Kidney (tissue), 14 donors: ENCODE measurements around the gene GRB7. TPM values are rescaled to one million over a fixed set of nuclear protein-coding genes. Genes with fewer than 3 reads are reported as not detected.

Source experiments
- DNase-seq, 5 donors: peaks; one replicate each; pipeline ENCODE4 v3.0.0-alpha.2; 2013 to 2020
- FAIRE-seq: peaks from 2 replicates; lab custom pipeline; 2012; peaks lifted over from hg19 to GRCh38; lab: Jason Lieb, UNC
- H3K27ac ChIP-seq, 2 donors: one replicate each; pipeline ENCODE4 v1.7.0; 2013; ENCODE audit warnings: low read depth in 2 of 2, low read length in 2 of 2, inconsistent platforms in 1 of 2
- H3K27me3 ChIP-seq: one replicate; pipeline ENCODE4 v1.7.1; 2013; ENCODE audit warnings: low read length, inconsistent platforms; ENCODE audit not compliant: control insufficient read depth, insufficient read depth
- H3K36me3 ChIP-seq, 3 donors: one replicate each; pipeline versions ENCODE4 v1.7.0 to v1.7.1; 2013; ENCODE audit warnings: low read length in 3 of 3, control low read depth in 1 of 3, inconsistent platforms in 1 of 3; ENCODE audit not compliant: insufficient read depth in 3 of 3, control insufficient read depth in 2 of 3
- H3K4me1 ChIP-seq, 3 donors: one replicate each; pipeline versions ENCODE4 v1.7.0 to v1.7.1; 2013; ENCODE audit warnings: low read length in 3 of 3, inconsistent platforms in 1 of 3, low read depth in 1 of 3; ENCODE audit not compliant: control insufficient read depth in 2 of 3, insufficient read depth in 2 of 3
- H3K4me3 ChIP-seq, 3 donors: one replicate each; pipeline versions ENCODE4 v1.7.0 to v1.8.1; 2013; ENCODE audit warnings: low read length in 3 of 3, control low read depth in 1 of 3, inconsistent platforms in 1 of 3
- H3K9ac ChIP-seq, 3 donors: one replicate each; pipeline versions ENCODE4 v1.7.0 to v1.7.1; 2013; ENCODE audit warnings: low read length in 3 of 3, control low read depth in 1 of 3, inconsistent platforms in 1 of 3
- H3K9me3 ChIP-seq, 3 donors: one replicate each; pipeline versions ENCODE4 v1.7.0 to v1.7.1; 2013; ENCODE audit warnings: low read length in 3 of 3, control low read depth in 1 of 3, inconsistent platforms in 1 of 3; ENCODE audit not compliant: control insufficient read depth in 2 of 3, insufficient read depth in 1 of 3
- CTCF ChIP-seq: IDR thresholded peaks from 3 replicates; pipeline ENCODE4 v1.5.1; 2012; ENCODE audit warnings: mild to moderate bottlenecking, moderate library complexity, borderline replicate concordance; ENCODE audit not compliant: insufficient read depth; ENCODE audit errors: extremely low read depth
- intact Hi-C: fragments of 100-400 bp; cut with DNase I; formaldehyde crosslinking; loops from one replicate; pipeline ENCODE4 v1.11.1; 2022
- polyA plus RNA-seq: library from polyadenylated mRNA; stranded (reverse); fragments of 350-450 nt; fragmentation: Illumina TruSeq; extraction: RNeasy Lipid Tissue Mini Kit (QIAGEN cat#74804); gene quantifications from one replicate; pipeline ENCODE4 v1.2.3, GENCODE V29; 2014; ENCODE audit warnings: low read depth, low replicate concordance; ENCODE audit not compliant: insufficient read depth
- total RNA-seq: library from RNA; stranded (reverse); fragmentation: NEBNext Ultra II Directional; extraction: Animal tissue kit (Norgen Biotek cat#: 25700); gene quantifications from one replicate; pipeline ENCODE4 v1.2.1, GENCODE V29; 2021
- donor health status: control.
- donor health status: control.
- donor health status: control.
- donor health status: control.
- donor health status: control.
- donor health status: DM: yes; HTN: yes; CAD: no.
- donor health status: Normal renal cell carcinoma (clear cell type).

The GRB7 gene
- total and polyA plus RNA-seq, 2 donors from 2014 or later: 20.9 to 72.5 TPM

DNA sequence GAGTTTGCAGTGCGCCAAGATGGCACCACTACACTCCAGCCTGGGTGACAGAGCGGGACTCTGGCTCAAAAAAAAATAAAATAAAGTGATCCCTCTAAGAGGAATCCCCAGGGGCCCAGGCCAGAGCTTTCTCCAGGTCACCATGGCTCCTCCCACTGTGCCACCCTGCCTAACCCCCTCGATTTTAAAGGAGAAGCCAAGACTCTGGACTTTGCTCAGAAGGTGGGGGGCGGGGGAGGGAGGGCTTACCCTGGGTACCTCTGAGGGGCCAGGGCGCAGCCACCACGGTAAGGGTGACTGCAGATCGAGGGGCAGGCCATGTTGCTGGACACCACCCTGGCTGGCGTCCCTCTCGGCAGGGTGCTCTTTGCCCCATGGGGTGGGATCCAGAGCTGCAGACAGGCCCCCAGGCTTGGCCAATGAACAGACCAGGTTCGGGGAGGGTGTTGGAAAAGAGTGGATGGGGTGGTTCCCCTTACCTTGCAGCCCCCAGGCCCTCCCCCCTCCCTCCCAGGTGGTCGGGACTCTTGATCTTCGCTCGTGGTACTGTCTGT is 455 bp upstream of the GRB7 start:
- Histone ChIP-seq H3K36me3 (peaks cover 0 to 3% (median 0%) of the 10 kb centered on the region in 3 donors), H3K9ac (peak overlapping the region in 1 of 3 donors; percentile 90), H3K4me3 (peak overlapping the region; percentile 69 to 84 (median 77)), H3K9me3 (no peaks in the 10 kb centered on the region), H3K27ac (peak overlapping the region; percentile 94 to 96), H3K27me3 (no peaks in the 10 kb centered on the region), H3K4me1 (peaks cover 0 to 14% (median 7%) of the 10 kb centered on the region in 3 donors)
- FAIRE-seq (no peak), DNase-seq (peak in 2 of 5 donors; percentile 53 to 57)
- intact Hi-C loops: no loop called here
- TF ChIP-seq CTCF: no peak

DNA sequence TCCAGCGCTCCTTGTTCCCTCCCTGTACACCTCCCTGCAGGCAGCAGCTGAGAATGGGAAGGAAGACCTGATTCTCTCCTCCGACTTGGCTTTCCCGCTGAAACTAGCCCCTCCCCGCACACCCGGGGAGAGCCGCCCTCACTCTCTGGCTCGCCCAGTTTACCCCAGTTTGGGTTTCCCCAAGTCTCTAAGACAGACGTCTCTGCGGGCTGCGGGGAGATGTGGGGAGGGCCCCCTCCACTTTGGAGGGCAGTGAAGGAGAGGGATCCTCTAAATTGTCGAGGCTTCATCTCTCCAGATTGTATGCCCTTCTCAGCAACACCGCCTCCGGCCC is 797 bp downstream of the GRB7 start:
- TF ChIP-seq CTCF: no peak
- Histone ChIP-seq H3K27me3 (no peaks in the 10 kb centered on the region), H3K4me3 (peak overlapping the region; percentile 69 to 84 (median 77)), H3K4me1 (peaks cover 0 to 14% (median 7%) of the 10 kb centered on the region in 3 donors), H3K9ac (peak overlapping the region in 1 of 3 donors; percentile 90), H3K36me3 (peaks cover 0 to 15% (median 2%) of the 10 kb centered on the region in 3 donors), H3K27ac (peak overlapping the region; percentile 94 to 96), H3K9me3 (no peaks in the 10 kb centered on the region)
- FAIRE-seq: no peak
- peak in 4 of 5 donors; percentile 51 to 74 (median 73) for DNase-seq
- intact Hi-C loops: no loop called here

GRCh38 chr17:39738983-39739884 is 1.5 kb downstream of the GRB7 start:
- no peak for TF ChIP-seq CTCF
- H3K9me3 ChIP-seq: no peaks in the 10 kb centered on the region
- peaks cover 0 to 21% (median 4%) of the 10 kb centered on the region in 3 donors for H3K36me3 ChIP-seq
- peaks cover 0 to 14% (median 7%) of the 10 kb centered on the region in 3 donors for H3K4me1 ChIP-seq
- H3K27ac ChIP-seq: peak overlapping the region; percentile 94 to 96
- peak overlapping the region; percentile 69 to 84 (median 77) for H3K4me3 ChIP-seq
- peak; percentile 86 to 97 (median 93) for DNase-seq
- no peak for FAIRE-seq
- H3K9ac ChIP-seq: peak overlapping the region in 2 of 3 donors; percentile 18 to 95
- intact Hi-C loops: no loop called here
- no peaks in the 10 kb centered on the region for H3K27me3 ChIP-seq
